ENCODE results near the gene ZNF709.
"Not testable (repeated sequence)": the region's sequence is repeated elsewhere in the genome, so short reads cannot be mapped to it uniquely, and the experiment has no call there.

Gene ZNF709

DNA sequence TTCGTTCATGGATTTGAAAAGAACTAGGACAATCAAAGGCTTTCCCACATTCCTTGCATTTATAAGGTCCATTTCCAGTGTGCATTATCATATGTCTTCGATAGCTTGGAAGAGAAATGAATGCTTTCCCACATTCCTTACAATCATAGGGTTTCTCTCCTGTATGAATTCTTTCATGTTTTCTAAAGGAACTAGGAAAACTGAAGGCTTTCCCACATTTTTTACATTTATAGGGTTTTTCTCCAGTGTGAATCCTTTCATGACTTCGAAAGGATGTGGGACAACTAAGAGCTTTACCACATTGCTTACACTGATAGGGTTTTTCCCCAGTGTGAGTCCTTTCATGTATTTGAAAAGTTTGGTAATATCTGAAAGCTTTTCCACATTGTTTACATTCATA, 19.8 kb downstream of the ZNF709 start:
- TF ChIP-seq, protein P1, sequence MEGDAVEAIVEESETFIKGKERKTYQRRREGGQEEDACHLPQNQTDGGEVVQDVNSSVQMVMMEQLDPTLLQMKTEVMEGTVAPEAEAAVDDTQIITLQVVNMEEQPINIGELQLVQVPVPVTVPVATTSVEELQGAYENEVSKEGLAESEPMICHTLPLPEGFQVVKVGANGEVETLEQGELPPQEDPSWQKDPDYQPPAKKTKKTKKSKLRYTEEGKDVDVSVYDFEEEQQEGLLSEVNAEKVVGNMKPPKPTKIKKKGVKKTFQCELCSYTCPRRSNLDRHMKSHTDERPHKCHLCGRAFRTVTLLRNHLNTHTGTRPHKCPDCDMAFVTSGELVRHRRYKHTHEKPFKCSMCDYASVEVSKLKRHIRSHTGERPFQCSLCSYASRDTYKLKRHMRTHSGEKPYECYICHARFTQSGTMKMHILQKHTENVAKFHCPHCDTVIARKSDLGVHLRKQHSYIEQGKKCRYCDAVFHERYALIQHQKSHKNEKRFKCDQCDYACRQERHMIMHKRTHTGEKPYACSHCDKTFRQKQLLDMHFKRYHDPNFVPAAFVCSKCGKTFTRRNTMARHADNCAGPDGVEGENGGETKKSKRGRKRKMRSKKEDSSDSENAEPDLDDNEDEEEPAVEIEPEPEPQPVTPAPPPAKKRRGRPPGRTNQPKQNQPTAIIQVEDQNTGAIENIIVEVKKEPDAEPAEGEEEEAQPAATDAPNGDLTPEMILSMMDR (conservative IDR thresholded peaks at IDR 0.05; ENCODE audit: low read depth, low read length): no peak
- H3K36me3 ChIP-seq (ENCODE audit: insufficient read depth): no peaks in the 10 kb centered on the region
- no peak overlapping the region for H3K9ac ChIP-seq
- no peak overlapping the region for H3K4me2 ChIP-seq
- H3K27me3 ChIP-seq (ENCODE audit: insufficient read depth, low read depth): no peaks in the 10 kb centered on the region
- H3K4me3 ChIP-seq (IDR thresholded peaks at IDR 0.05; ENCODE audit: insufficient read depth, low read depth, low read length): no peak overlapping the region
- H4K20me1 ChIP-seq (ENCODE audit: insufficient read depth): no peaks in the 10 kb centered on the region
- H3K4me1 ChIP-seq (ENCODE audit: low read depth, poor library complexity, severe bottlenecking): no peaks in the 10 kb centered on the region
- no peak overlapping the region for H2AFZ ChIP-seq (ENCODE audit: low read depth)
- H3K79me2 ChIP-seq (ENCODE audit: insufficient read depth, low read depth): no peaks in the 10 kb centered on the region
- H3K27ac ChIP-seq: no peak overlapping the region

DNA sequence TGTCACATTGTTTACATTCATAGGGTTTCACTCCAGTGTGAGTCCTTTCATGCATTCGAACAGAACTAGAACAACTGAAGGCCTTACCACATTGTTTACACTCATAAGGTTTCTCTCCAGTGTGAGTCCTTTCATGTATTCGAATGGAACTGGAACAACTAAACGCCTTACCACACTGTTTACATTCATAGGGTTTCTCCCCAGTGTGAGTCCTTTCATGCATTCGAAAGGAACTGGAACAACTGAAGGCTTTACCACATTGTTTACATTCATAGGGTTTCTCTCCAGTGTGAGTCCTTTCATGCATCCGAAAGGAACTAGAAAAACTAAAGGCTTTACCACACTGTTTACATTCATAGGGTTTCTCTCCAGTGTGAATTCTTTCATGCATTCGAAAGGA, 20.5 kb downstream of the ZNF709 start:
- not testable (repeated sequence) for H3K4me3 ChIP-seq (IDR thresholded peaks at IDR 0.05; ENCODE audit: insufficient read depth, low read depth, low read length); H3K36me3 ChIP-seq (ENCODE audit: insufficient read depth)

DNA sequence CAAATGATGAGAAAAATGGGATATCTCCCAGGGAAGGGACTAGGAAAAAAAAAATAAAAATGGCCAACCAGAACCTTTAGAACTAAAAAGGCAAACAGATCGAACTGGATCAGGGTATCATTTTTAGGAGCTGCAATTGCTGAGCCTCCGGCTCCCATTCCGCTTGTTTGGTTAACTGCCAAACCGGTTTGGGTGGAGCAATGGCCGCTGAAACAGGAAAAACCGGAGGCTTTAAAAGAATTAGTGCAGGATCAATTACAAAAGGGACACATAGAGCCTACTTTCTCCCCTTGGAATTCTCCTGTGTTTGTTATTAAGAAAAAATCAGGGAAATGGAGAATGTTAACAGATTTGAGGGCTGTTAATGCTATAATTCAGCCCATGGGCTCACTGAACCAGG, 31.1 kb downstream of the ZNF709 start:
- Histone ChIP-seq H3K9ac (no peak overlapping the region), H3K4me2 (no peak overlapping the region), H3K36me3 (ENCODE audit: insufficient read depth) (no peaks in the 10 kb centered on the region), H3K27ac (no peak overlapping the region), H3K4me3 (IDR thresholded peaks at IDR 0.05; ENCODE audit: insufficient read depth, low read depth, low read length) (no peak overlapping the region), H2AFZ (ENCODE audit: low read depth) (no peak overlapping the region), H3K27me3 (ENCODE audit: insufficient read depth, low read depth) (no peaks in the 10 kb centered on the region), H4K20me1 (ENCODE audit: insufficient read depth) (no peaks in the 10 kb centered on the region), H3K79me2 (ENCODE audit: insufficient read depth, low read depth) (no peaks in the 10 kb centered on the region), H3K4me1 (ENCODE audit: low read depth, poor library complexity, severe bottlenecking) (no peaks in the 10 kb centered on the region)
- TF ChIP-seq, protein P1 (conservative IDR thresholded peaks at IDR 0.05; ENCODE audit: low read depth, low read length): no peak

More for the DNA sequence above, 20.5 kb downstream of the ZNF709 start:
- H2AFZ ChIP-seq (ENCODE audit: low read depth); H3K9ac ChIP-seq; H3K79me2 ChIP-seq (ENCODE audit: insufficient read depth, low read depth); H4K20me1 ChIP-seq (ENCODE audit: insufficient read depth); H3K4me2 ChIP-seq; H3K27ac ChIP-seq; H3K27me3 ChIP-seq (ENCODE audit: insufficient read depth, low read depth); H3K4me1 ChIP-seq (ENCODE audit: low read depth, poor library complexity, severe bottlenecking): not testable (repeated sequence)

DNA sequence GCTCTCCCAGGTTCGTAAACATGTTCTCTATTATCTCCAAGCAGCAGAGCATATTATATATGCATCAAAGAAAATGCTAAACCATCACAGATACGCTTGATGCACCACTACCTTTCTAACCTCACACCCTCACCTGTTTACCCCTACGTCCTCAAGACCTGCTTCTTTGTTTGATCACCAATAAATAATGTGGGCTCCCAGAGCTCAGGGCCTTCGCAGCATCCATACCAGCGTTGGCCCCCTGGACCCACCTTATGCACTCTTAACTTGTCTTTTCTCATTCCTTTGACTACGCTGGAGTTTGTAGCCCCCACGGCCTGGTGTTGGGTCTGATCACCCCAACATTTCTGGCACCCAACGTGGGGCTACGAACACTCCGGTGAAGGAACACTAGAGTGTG, 33.8 kb downstream of the ZNF709 start:
- Histone ChIP-seq H3K4me3 (IDR thresholded peaks at IDR 0.05; ENCODE audit: insufficient read depth, low read depth, low read length) (no peak overlapping the region), H3K79me2 (ENCODE audit: insufficient read depth, low read depth) (no peaks in the 10 kb centered on the region), H3K9ac (no peak overlapping the region), H3K27me3 (ENCODE audit: insufficient read depth, low read depth) (no peaks in the 10 kb centered on the region), H3K4me1 (ENCODE audit: low read depth, poor library complexity, severe bottlenecking) (no peaks in the 10 kb centered on the region), H3K27ac (no peak overlapping the region), H3K36me3 (ENCODE audit: insufficient read depth) (no peaks in the 10 kb centered on the region), H4K20me1 (ENCODE audit: insufficient read depth) (no peaks in the 10 kb centered on the region), H2AFZ (ENCODE audit: low read depth) (no peak overlapping the region), H3K4me2 (no peak overlapping the region)
- TF ChIP-seq, protein P1 (conservative IDR thresholded peaks at IDR 0.05; ENCODE audit: low read depth, low read length): no peak

DNA sequence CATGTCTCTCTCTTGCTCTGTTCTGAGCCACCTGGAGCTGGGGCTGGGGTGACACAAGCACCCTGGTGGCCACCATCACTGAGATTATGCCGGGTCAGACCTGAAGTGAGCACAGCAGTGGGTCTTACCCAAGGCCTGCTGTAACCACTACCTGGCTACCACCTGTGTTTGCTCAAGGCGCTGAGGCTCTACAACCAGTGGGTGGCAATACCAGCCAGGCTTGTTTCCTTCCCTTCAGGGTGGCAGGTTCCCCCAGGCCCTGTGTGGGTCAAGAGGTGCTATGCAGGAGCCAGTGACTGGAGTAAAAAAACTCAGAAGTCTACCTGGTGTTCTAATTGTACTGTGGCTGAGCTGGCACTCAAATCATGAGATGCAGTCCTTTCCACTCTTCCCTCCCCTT, 35.8 kb downstream of the ZNF709 start:
- Histone ChIP-seq H4K20me1 (ENCODE audit: insufficient read depth) (no peaks in the 10 kb centered on the region), H3K27ac (no peak overlapping the region), H3K4me2 (no peak overlapping the region), H3K27me3 (ENCODE audit: insufficient read depth, low read depth) (no peaks in the 10 kb centered on the region), H3K36me3 (ENCODE audit: insufficient read depth) (no peaks in the 10 kb centered on the region), H3K4me3 (IDR thresholded peaks at IDR 0.05; ENCODE audit: insufficient read depth, low read depth, low read length) (no peak overlapping the region), H2AFZ (ENCODE audit: low read depth) (no peak overlapping the region), H3K79me2 (ENCODE audit: insufficient read depth, low read depth) (no peaks in the 10 kb centered on the region), H3K9ac (no peak overlapping the region), H3K4me1 (ENCODE audit: low read depth, poor library complexity, severe bottlenecking) (no peaks in the 10 kb centered on the region)
- TF ChIP-seq, protein P1 (conservative IDR thresholded peaks at IDR 0.05; ENCODE audit: low read depth, low read length): no peak

Data from KMS-11 (cell line).